PC-9 (cell line): ENCODE measurements around the gene VAV3.

Experiments used
- EZH2 ChIP-seq: fragments of 200-600 bp; sonication (generic); IDR thresholded peaks from 2 replicates; pipeline ENCODE4 v1.8.0; 2017; ENCODE audit warnings: antibody characterized with exemption, low read depth
- TF ChIP-seq, protein P1 (sequence below): fragments of 200-600 bp; sonication (generic); conservative IDR thresholded peaks from 2 replicates; pipeline ENCODE4 v1.6.1; 2017; ENCODE audit warnings: mixed run types, antibody characterized with exemption, mild to moderate bottlenecking, moderate library complexity

DNA sequence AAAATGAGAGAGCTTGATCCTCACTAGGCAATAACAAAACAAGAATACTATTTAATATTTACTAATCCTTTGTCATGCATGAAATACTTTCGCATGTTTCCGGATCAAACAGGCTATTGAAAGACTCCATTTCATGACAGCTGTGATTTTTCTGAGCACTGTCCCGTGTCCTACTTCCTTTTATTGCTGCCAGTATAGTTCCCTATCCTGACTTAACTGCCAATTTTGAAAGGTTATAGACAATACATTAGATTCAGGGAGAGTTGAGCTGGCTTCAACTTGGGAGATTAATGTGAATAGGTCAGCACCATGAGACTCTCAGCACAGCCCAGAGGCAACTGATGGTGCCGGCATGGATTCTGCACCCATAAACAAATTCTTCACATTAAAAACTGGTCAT lies 225.8 kb downstream of the VAV3 start:
- TF ChIP-seq, protein P1, sequence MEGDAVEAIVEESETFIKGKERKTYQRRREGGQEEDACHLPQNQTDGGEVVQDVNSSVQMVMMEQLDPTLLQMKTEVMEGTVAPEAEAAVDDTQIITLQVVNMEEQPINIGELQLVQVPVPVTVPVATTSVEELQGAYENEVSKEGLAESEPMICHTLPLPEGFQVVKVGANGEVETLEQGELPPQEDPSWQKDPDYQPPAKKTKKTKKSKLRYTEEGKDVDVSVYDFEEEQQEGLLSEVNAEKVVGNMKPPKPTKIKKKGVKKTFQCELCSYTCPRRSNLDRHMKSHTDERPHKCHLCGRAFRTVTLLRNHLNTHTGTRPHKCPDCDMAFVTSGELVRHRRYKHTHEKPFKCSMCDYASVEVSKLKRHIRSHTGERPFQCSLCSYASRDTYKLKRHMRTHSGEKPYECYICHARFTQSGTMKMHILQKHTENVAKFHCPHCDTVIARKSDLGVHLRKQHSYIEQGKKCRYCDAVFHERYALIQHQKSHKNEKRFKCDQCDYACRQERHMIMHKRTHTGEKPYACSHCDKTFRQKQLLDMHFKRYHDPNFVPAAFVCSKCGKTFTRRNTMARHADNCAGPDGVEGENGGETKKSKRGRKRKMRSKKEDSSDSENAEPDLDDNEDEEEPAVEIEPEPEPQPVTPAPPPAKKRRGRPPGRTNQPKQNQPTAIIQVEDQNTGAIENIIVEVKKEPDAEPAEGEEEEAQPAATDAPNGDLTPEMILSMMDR, result no peak
- no peak for TF ChIP-seq EZH2
